Activated CD4-positive, alpha-beta T cell treated with anti-CD3 and anti-CD28 coated beads, Interleukin-10, Interleukin-2, amounts not matched to agents 100 ng/mL and 50 ng/mL, durations not matched to agents 16 hours and 8 hours (primary cell): ENCODE results near the gene NEU2.

Source experiments
- DNase-seq: peaks from one replicate; pipeline ENCODE4 v3.0.0-alpha.2; 2020

Gene NEU2

DNA sequence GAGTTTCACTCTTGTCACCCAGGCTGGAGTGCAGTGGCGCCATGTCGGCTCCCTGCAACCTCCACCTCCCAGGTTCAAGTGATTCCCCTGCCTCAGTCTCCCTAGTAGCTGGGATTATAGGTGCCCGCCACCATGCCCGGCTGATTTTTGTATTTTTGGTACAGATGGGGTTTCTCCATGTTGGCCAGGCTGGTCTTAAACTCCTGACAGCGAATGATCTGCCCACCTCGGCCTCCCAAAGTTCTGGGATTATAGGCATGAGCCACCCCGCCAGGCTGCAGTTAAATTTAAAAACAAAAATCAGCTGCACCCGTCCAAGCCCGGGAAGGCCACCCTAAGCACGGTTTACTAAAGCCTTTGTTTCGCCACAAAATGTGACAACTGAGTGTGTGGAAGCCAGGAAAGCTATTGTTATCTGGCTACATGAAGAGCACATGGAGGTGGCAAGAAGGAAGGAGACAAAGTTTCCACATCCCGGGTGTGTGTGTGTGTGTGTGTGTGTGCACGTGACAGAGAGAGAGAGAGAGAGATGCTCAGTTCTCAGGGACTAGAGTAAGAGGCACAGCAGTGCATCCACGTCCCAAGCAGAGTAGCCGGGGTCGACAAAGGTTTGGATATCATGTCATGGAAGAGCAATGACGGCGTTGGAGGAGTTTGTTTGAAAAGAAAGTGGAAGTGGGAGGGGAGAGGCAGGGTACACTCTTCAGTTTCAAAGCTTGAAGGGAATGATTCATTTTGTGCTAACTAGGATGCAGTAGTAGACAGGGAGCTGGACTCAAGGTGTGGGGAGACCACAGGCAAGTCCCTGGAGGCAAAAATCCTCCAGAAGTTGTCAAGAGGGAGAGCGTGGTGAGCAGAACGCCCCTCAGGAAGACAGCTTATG, 47.7 kb downstream of the NEU2 start:
- DNase-seq, result peak; percentile 60

DNA sequence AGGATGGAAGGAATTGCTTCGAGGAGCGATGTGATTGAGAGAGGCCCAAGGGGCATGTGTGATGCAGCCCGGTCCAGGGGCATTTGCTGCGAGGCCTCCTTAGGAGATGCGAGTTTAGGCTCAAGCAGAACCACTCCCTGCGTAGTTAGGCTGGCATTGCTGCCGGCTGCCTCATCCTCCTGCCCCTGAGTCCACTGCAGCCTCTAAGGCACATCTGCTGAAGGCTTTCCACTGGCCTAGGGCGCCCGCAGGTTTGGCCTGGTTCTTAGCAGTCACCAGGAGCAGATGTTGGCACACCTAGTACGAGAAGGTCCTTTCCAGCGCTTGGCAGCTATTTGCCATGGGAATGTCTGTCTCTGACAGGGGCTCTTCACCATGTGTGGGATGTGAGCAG, 48.4 kb downstream of the NEU2 start:
- no peak for DNase-seq

DNA sequence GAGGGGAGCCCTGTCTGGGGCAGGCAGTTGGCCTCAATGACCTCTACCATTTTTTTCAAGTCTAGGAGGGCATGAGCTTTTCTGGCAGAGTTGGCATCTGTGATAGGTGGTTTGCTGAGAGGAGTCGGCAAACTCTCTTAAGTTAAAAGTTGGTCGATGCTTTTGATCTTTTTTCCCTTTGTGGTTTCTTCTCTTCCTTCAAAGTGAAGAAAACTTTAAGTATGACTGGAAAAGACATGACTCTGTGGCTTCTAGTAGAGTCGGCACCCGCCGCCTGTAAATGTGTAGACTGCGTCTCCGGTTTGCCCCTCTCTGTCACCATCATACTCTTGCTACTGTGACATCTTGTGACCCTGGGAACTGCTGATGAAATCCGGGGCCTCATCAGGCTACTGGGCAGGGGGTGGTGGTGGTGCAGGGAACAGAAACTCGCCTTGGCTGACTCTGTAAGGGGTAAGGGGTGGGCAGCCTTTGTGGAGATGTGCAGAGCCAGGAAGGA, 48.8 kb downstream of the NEU2 start:
- peak; percentile 90 for DNase-seq

DNA sequence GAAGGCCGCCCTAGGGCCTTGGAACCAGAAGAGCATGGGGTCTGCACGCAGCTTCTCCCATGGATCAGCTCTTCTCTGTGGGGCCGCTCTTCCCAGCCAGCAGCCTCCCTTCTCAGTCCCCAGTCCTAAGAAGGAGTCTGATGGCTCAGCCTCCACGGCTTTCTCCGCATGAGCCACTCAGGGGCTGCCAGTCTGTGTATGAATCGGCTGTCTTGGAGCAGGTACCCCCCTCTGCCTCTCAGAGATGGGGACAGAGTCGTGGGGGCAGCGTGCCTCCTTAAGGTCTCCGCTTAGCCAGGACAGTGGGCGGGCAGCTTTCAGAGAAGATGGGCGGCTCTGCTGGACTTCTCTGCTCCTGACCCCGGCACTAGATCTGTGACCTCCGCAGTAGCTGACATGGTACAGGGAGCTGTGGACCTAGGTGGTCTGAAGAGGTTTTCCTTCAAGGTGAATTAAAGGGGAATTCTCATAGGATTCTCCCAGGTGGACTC, 49.3 kb downstream of the NEU2 start:
- no peak for DNase-seq

DNA sequence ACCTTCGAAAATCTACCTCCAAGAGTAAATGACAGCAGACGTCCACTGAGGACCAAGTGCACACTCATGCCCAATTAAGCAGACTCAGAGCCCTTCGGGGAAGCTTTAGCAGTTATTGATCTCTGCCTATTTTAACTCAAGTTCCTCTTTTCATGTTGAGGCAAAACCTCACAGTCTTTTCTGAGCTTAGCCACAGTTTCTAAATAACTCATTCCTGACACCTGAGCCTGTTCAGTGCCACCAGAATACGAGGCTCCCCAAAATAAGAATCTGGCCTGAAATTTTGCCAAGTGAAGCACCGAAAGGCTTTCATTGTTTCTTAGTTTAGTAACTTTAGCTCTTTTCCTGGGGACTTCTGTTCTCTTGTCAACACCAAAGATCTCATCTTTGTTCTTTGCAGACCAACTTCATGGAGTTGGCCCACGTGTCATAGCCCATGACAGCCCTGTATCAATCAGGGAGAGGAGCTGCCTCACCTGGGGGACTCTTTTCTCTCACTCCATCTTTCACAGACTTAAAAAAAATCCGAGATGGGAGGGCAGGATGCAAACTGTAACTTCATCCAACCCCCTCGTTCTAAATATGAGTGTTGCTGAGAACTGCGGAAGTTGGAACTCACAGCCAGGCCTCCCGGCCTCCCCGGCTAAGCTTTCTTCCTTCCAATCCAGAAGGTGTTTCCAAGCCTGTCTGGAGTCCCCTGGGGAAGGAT, 49.9 kb downstream of the NEU2 start:
- peak; percentile 88 for DNase-seq

DNA sequence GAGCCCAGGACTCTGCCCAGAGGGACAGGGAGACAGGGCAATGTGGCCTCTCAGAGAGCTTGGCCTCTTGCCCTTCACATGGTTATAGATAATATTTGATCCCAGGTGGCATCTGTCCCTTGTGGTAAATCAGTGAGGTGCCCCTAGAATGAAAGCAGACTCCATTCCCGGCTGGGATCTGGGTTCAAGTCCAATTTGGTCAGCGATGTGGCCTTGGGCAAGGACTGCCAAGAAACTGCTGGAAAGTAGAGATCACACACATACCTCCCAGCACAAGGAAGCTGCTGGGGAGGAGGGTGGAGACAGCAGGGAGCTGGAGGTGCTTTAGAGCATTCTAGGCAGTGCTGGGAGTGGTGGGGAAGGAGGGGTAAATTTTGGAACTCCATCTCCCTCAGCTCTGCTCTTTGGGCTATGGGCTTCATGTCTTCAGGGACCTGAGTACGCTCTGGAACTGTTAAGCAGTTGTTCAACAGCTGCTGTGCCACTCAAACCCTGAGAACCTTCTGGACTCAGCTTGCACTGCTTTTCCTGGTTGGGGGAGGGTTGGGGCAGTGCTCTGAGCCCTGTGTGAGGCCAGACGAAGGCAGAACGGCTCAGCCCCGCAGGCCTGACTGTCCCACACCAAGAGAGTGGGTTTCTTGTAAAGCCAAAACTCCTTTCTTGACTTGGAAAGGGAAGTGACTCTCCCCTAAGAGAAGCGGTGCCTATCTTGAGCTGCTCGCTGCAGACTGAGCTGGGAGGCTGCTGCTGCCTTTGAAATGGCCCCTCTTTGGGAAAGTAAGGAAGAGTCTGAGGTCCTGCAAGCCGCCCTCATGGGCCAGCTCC, 50.7 kb downstream of the NEU2 start:
- DNase-seq, result no peak

DNA sequence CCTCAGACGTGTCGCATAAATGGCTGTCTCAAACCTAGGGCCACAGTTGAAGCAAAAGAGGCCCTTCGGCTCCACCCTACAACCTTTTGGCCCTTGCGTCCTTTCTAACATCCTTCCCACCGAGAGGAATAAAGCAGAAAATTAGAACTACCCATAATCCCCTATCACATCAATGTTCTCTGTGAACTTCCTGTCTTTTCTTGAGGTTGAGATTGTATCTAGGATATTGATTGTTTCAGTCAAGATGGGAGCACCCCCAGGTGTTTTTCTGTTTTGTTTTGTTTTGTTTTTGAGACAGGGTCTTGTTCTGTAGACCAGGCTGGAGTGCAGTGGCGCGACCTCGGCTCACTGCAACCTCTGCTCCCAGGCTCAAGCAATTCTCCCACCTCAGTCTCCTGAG, 51.3 kb downstream of the NEU2 start:
- no peak for DNase-seq

DNA sequence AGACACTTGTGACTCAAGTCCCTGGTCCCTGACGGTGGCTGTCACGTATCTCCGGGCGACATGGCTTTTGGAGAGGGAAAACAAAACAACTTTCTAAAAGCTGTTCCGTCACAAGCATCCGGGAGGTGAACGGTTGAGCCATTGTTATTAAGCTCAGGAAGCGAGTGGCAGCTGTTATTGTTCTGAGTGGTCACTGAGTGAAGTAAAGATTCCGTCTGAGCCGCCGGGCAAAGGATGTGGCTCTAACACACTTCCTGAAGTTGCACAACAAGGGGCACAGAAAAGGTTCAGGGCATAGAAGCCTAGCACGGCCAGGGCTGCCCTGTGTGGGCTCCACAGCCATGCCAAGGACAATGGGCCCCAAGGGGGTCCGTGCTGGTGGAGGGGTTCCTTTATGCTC, 52.0 kb downstream of the NEU2 start:
- DNase-seq, result peak; percentile 92
